ENCODE data around the gene GPHA2. TPM values are rescaled to one million over a fixed set of nuclear protein-coding genes. Genes with fewer than 3 reads are reported as not detected.

GPHA2 gene
- total and polyA plus RNA-seq, 2 of the 13 experiments (the other 11 are each of a cell fraction or from before 2014, with no cell fraction given), result 13.0 to 19.1 TPM

GRCh38 chr11:64923944-64924909 lies 11.5 kb downstream of the GPHA2 start, which contains the start of gene PPP2R5B (continued):
- TF ChIP-seq ZNF251 (CRISPR knock-in tag; IDR thresholded peaks at IDR 0.05), result no peak
- no peak for TF ChIP-seq IKZF4 (CRISPR knock-in tag; IDR thresholded peaks at IDR 0.05; ENCODE audit: borderline replicate concordance, low read depth, not compliant biosample characterization)
- TF ChIP-seq ZNF776 (CRISPR knock-in tag; IDR thresholded peaks at IDR 0.05), result no peak
- 0 out of 2 replicates have a peak, but pooled peaks have one; percentile 23 for TF ChIP-seq ZHX1 (CRISPR knock-in tag; IDR thresholded peaks at IDR 0.05; ENCODE audit: low read depth)
- peak; percentile 44 for TF ChIP-seq MIXL1 (CRISPR knock-in tag; IDR thresholded peaks at IDR 0.05)
- no peak for TF ChIP-seq XBP1 (CRISPR knock-in tag; IDR thresholded peaks at IDR 0.05)
- TF ChIP-seq, protein P1, sequence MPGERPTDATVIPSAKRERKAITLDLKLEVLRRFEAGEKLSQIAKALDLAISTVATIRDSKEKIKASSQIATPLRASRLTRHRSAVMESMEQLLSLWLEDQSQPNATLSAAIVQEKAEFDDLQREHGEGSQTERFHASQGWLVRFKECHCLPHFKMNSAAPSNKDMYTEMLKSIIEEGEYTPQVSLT (CRISPR knock-in tag; IDR thresholded peaks at IDR 0.05; ENCODE audit: borderline replicate concordance, low read depth), result no peak
- TF ChIP-seq ZNF557 (CRISPR knock-in tag; IDR thresholded peaks at IDR 0.05), result no peak
- TF ChIP-seq HCFC1 (IDR thresholded peaks at IDR 0.05; ENCODE audit: low read depth, low read length), result peak; percentile 86
- no peak; the same call in 1 of the 2 replicates for TF ChIP-seq HOXA5 (CRISPR knock-in tag; IDR thresholded peaks at IDR 0.05)
- TF ChIP-seq ARID2 (CRISPR knock-in tag; IDR thresholded peaks at IDR 0.05; ENCODE audit: borderline replicate concordance), result no peak
- TF ChIP-seq PRDM15 (CRISPR knock-in tag; IDR thresholded peaks at IDR 0.05), result no peak
- no peak for TF ChIP-seq NONO (IDR thresholded peaks at IDR 0.05)
- TF ChIP-seq NONO (CRISPR knock-in tag; conservative IDR thresholded peaks at IDR 0.05), result no peak; the same call in 1 of the 2 replicates
- no peak for TF ChIP-seq MTA1 (CRISPR knock-in tag; IDR thresholded peaks at IDR 0.05; ENCODE audit: borderline replicate concordance)
- no peak for TF ChIP-seq SYNCRIP (IDR thresholded peaks at IDR 0.05; ENCODE audit: insufficient read depth, low read depth, low read length)
- peak; percentile 63 for TF ChIP-seq PHF20 (CRISPR knock-in tag; IDR thresholded peaks at IDR 0.05)
- TF ChIP-seq ZNF788 (CRISPR knock-in tag; IDR thresholded peaks at IDR 0.05; ENCODE audit: borderline replicate concordance), result peak; percentile 25; the same call in 1 of the 2 replicates
- no peak for TF ChIP-seq SNAPC2 (CRISPR knock-in tag; IDR thresholded peaks at IDR 0.05)
- no peak for TF ChIP-seq PAF1 (CRISPR knock-in tag; IDR thresholded peaks at IDR 0.05)
- TF ChIP-seq TARDBP (CRISPR knock-in tag; IDR thresholded peaks at IDR 0.05), result peak; percentile 55; the same call in 1 of the 2 replicates
- TF ChIP-seq ZNF775 (CRISPR knock-in tag; IDR thresholded peaks at IDR 0.05; ENCODE audit: borderline replicate concordance), result no peak
- no peak for TF ChIP-seq ZNF225 (CRISPR knock-in tag; IDR thresholded peaks at IDR 0.05)
- no peak for TF ChIP-seq ZNF207 (IDR thresholded peaks at IDR 0.05; ENCODE audit: borderline replicate concordance)

All from HepG2 (cell line).